HTERT RPE-1 (cell line): ENCODE measurements around the gene NPPA.

Experiments used
- in situ Hi-C: fragments of 300-500 bp; cut with MboI; formaldehyde crosslinking; loops from 4 replicates; pipeline ENCODE4 v1.14.3; 2020; ENCODE audit warnings: low sequenced_read_pairs

Gene NPPA

DNA sequence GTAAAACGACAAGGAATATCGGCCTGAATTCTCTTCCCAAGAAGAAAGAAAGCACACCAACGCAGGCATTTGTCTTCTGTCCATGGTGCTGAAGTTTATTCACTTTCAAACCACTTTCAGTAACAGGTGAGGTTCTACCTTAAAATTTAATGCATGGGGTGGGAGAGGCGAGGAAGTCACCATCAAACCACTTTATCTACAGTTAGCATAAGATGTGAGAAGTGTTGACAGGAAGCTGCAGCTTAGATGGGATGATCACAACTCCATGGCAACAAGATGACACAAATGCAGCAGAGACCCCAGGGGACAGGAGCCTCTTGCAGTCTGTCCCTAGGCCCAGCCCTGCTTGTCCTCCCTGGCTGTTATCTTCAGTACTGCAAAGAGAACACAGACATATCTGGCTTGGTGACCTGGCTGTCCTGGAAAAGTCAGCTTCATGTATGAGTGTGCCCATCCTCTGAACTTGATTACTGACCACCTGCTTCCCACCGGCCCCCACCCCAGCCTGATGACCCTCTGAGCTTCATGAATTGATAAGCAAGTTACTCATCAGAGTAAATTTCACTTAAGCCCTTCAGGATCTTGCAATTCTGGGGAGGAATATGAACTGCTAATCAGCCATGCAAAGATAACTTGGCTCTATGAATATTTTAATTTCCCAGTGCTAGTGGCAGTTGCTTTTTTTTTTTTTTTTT lies 1.8 kb downstream of the NPPA start:
- in situ Hi-C loops: no loop called here

DNA sequence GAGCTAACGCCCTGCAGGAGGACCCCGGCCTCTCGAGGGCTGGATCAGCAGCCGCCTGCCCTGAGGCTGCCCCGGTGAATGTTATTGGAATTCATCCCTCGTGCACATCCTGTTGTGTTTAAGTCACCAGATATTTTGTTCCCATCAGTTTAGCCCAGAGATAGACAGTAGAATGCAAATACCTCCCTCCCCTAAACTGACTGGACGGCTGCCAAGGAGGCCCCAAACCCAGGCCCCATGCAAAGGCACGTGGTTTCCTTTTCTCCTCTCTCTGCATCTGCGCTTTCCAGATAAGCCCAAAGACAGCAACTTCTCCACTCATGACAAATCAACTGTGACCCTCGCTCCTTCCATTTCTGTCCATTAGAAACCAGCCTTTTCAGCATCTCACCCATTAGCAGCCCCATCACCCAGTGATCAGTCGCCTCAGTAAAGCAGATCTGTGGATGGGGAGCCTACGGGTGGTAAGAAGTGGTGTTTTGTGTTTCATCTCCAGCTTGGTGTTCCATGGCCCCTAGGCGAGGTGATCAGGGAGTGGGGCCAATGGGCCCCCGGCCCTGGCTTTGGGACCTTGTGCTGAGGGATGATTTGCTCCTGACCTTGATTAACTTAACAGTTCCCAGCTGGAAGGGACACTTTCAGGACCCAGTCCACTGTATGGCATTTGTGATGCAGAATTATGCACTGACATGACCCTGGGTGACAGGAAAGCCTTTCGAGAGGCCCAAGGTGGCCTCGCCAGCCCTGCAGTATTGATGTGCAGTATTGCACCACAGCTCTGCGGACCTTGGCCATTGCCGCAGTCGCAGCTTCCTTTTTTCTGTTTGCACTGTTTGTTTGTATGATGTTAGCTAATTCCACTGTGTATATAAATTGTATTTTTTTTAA lies 5.2 kb downstream of the NPPA start:
- in situ Hi-C loops: no loop called here

DNA sequence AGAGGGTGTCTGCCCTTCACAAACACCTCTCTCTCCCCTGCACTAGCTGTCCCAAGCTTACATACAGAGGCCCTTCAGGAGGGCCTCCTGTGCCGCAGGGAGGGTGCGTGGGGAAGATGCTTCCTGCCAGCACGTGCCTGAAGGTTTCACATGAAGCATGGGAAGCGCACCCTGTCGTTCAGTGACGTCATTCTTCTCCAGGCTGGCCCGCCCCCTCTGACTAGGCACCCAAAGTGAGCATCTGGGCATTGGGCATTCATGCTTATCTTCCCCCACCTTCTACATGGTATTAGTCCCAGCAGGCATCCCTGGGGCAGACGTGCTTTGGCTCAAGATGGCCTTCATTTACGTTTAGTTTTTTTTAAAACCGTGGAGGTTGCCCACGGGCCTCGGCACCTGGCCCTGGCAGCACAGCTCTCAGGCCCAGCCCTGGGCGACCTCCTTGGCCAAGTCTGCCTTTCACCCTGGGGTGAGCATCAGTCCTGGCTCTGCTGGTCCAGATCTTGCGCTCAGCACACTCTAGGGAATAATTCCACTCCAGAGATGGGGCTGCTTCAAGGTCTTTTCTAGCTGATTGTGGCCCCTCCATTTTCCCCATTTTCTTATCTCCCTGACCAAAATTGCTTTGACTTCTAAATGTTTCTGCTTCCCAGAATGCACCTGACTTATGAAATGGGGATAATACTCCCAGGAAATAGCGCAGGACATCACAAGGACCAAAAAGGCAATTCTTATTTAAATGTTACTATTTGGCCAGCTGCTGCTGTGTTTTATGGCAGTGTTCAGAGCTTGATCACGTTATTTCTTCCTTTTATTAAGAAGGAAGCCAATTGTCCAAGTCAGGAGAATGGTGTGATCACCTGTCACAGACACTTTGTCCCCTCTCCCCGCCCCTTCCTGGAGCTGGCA lies 6.1 kb downstream of the NPPA start:
- in situ Hi-C loops: no loop called here

DNA sequence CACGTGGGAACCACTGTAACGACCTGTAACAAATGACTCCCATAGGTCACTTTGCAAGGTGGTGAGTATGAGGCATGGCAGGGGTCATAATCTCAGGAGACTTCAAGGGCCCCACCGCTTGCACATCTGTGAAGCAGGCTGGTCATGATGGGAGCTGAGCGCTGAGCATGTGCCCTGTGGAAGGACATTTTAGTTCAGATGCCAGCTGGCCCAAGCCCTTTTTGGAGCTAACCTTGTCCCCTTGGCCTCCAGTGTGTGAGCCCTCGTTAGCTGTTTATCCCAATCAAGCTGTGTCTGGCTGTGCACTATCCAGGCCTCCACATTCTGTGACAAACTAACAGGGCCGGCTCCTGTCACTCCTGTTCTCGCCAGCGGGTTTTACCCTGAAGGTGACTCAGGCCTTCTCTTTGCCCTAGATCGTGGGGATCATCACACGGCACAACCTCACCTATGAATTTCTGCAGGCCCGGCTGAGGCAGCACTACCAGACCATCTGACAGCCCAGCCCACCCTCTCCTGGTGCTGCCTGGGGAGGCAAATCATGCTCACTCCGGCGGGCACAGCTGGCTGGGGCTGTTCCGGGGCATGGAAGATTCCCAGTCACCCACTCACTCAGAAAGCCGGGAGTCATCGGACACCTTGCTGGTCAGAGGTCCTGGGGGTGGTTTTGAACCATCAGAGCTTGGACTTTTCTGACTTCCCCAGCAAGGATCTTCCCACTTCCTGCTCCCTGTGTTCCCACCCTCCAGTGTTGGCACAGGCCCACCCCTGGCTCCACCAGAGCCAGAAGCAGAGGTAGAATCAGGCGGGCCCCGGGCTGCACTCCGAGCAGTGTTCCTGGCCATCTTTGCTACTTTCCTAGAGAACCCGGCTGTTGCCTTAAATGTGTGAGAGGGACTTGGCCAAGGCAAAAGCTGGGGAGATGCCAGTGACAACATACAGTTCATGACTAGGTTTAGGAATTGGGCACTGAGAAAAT lies 7.6 kb downstream of the NPPA start:
- in situ Hi-C loops: no loop called here

GRCh38 chr1:11838349-11839272 lies 9.0 kb downstream of the NPPA start:
- in situ Hi-C loops: no loop called here

- in situ Hi-C loops: no loop called here
These were observed 9.7 kb downstream of the NPPA start for GRCh38 chr1:11837767-11838348.

- in situ Hi-C loops: no loop called here
These were observed 10.4 kb downstream of the NPPA start for GRCh38 chr1:11836955-11837766.

GRCh38 chr1:11835441-11836225 lies 11.9 kb downstream of the NPPA start:
- in situ Hi-C loops: no loop called here

DNA sequence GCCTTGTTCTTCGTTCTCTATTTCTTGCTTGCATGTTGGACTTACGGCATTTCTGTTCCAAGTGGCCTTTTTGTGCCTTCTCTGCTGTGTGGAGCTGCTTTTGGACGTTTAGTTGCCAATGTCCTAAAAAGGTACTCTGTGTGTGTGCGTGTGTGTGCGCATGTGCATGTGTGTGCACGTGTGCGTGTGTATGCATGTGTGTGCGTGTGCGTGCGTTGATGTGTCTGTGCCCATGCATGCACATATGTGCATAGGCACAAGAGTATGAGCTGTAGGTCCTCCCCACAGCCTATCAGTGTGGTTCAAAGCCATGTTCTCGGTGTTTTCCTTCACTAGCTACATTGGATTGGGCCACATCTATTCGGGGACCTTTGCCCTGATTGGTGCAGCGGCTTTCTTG lies 13.7 kb downstream of the NPPA start:
- in situ Hi-C loops: no loop called here

GRCh38 chr1:11833497-11833896 lies 14.1 kb downstream of the NPPA start:
- in situ Hi-C loops: no loop called here

DNA sequence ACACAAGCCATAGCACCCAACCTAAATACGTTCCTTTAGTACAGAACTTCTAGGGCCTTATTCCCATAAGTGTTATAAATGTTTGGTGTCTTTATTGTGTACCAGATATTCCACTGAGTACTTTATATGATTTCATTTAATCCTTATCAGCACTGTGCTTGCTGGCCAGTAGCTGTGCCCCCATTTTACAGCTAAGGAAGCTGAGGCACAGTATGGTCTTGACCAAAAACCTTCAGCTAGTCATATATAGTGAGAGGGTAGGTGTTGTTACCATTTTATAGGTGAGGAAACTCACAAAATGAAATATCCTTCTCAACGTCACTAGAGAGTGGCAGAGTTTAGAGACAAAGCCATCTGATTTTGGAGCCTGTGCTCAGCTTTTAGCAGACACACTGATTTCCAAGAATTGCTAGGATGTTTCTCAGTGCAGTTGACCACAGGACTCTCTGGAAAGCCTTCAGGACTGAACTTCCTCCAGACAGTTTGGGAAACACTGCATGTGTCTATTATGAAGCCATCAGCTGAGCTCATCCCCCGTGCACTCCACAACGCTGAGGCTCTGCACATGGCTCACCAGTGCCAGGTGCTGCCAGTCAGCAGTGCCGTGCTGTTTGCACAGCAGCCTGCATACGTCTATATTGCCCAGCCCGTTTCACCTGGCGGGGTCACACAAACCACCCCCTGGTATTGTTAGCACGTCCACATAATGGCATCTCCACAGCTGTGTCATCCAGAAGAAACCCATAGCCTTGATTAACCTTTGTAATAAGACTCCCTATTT lies 15.4 kb downstream of the NPPA start:
- in situ Hi-C loops: no loop called here

DNA sequence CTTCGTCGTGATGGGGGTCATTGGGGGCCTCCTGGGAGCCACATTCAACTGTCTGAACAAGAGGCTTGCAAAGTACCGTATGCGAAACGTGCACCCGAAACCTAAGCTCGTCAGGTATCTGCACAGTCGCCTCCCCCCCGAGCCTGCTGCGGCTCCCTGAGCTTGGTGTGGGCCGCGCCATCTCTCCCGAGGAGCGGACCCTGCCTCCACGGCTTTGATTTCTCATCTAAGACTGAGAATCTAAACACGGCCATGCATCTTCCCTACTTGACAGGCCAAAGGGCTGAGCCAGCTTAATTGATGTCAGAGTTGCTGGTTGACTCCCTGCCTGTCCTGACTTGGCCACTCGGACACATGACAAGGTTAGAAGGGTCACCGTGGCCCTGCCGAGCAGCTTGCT lies 19.1 kb downstream of the NPPA start:
- in situ Hi-C loops: no loop called here

GRCh38 chr1:11826946-11827345 lies 20.6 kb downstream of the NPPA start:
- in situ Hi-C loops: no loop called here

- in situ Hi-C loops: no loop called here
These were observed 22.5 kb downstream of the NPPA start for GRCh38 chr1:11825131-11825530.

- in situ Hi-C loops: no loop called here
These were observed 24.0 kb downstream of the NPPA start for GRCh38 chr1:11823366-11824137.

- in situ Hi-C loops: no loop called here
These were observed 25.5 kb downstream of the NPPA start for GRCh38 chr1:11822091-11822490.
